MCF 10A (cell line): ENCODE results near the gene LRRC75A. TPM values are rescaled to one million over a fixed set of nuclear protein-coding genes. Genes with fewer than 3 reads are reported as not detected.

ENCODE experiments used
- BruUV-seq: library from RNA; stranded (reverse); fragments of 400-500 nt; replicated peaks from 2 replicates; lab custom pipeline; 2021; lab: Mats Ljungman, UMichigan
- CTCF ChIA-PET: fragments of 300-600 bp; sonication (Branson Sonifier 250); formaldehyde crosslinking; extraction: SDS; loops from one replicate; lab custom pipeline; 2021; ENCODE audit warnings: antibody characterized with exemption, inconsistent platforms; lab: Yijun Ruan, JAX
- POLR2A ChIA-PET: fragments of 300-600, 350-650 bp; sonication (Branson Sonifier 250); formaldehyde crosslinking; extraction: SDS; loops from one replicate; lab custom pipeline; 2020; ENCODE audit warnings: antibody characterized with exemption, inconsistent platforms; lab: Yijun Ruan, JAX
- DNase-seq: peaks from one replicate; pipeline ENCODE4 v3.0.0-alpha.2; 2018; ENCODE audit not compliant: unreplicated experiment
- H3K27ac Mint-ChIP-seq: one replicate; pipeline ENCODE4 v1.8.0; 2022; ENCODE audit warnings: mild to moderate bottlenecking, low read depth, mixed read lengths; ENCODE audit not compliant: unreplicated experiment
- H3K27me3 Mint-ChIP-seq: one replicate; pipeline ENCODE4 v1.8.0; 2022; ENCODE audit warnings: mixed read lengths; ENCODE audit not compliant: insufficient read depth, unreplicated experiment
- H3K36me3 Mint-ChIP-seq: one replicate; pipeline ENCODE4 v1.8.0; 2022; ENCODE audit warnings: mild to moderate bottlenecking, moderate library complexity, mixed read lengths; ENCODE audit not compliant: insufficient read depth, unreplicated experiment
- H3K4me1 Mint-ChIP-seq: one replicate; pipeline ENCODE4 v1.8.0; 2022; ENCODE audit warnings: mixed read lengths; ENCODE audit not compliant: insufficient read depth, unreplicated experiment
- H3K4me3 Mint-ChIP-seq: one replicate; pipeline ENCODE4 v1.8.0; 2022; ENCODE audit warnings: mild to moderate bottlenecking, moderate library complexity, mixed read lengths; ENCODE audit not compliant: unreplicated experiment
- H3K9me3 Mint-ChIP-seq: one replicate; pipeline ENCODE4 v1.8.0; 2022; ENCODE audit warnings: mixed read lengths; ENCODE audit not compliant: unreplicated experiment
- CTCF ChIP-seq: fragments of 200-600 bp; IDR thresholded peaks from one replicate; pipeline ENCODE4 v1.8.0; 2022; ENCODE audit warnings: antibody characterized with exemption, mild to moderate bottlenecking; ENCODE audit not compliant: unreplicated experiment
- intact Hi-C: fragments of 100-400 bp; cut with micrococcal nuclease; formaldehyde crosslinking; loops from 2 replicates; pipeline ENCODE4 v1.14.1; 2022
- total RNA-seq: library from RNA; stranded (reverse); gene quantifications from 2 replicates; pipeline ENCODE4 v1.2.3, GENCODE V29; 2022

Gene LRRC75A
- total RNA-seq, 1 experiment from 2014 or later = 0.30 TPM

- Mint-ChIP-seq H3K27me3 (no peaks in the 10 kb centered on the region), H3K36me3 (peaks cover 79% of the 10 kb centered on the region), H3K9me3 (no peaks in the 10 kb centered on the region), H3K27ac (no peak overlapping the region), H3K4me1 (no peaks in the 10 kb centered on the region), H3K4me3 (no peak overlapping the region)
- intact Hi-C loops = no loop called here
- ChIA-PET CTCF (no interaction called here), POLR2A (interaction anchor here (0.7 to 1.3 kb wide), 3 partner anchors 9 to 71 kb away, joined by 4 read pairs; no protein-coding TSS in a partner anchor)
- DNase-seq = peak; percentile 41
- TF ChIP-seq CTCF = no peak
- BruUV-seq = no TSS peak
Measured at GRCh38 chr17:16449121-16449570, 42.8 kb downstream of the LRRC75A start.

GRCh38 chr17:16448490-16448889 lies 43.5 kb downstream of the LRRC75A start:
- Mint-ChIP-seq H3K9me3 (no peaks in the 10 kb centered on the region), H3K4me1 (no peaks in the 10 kb centered on the region), H3K27ac (no peak overlapping the region), H3K4me3 (no peak overlapping the region), H3K27me3 (no peaks in the 10 kb centered on the region), H3K36me3 (peaks cover 84% of the 10 kb centered on the region)
- intact Hi-C loops = no loop called here
- POLR2A ChIA-PET = interaction anchor here (0.7 to 1.3 kb wide), 3 partner anchors 15 to 70 kb away, joined by 3 to 4 read pairs (median 3); no protein-coding TSS in a partner anchor
- DNase-seq = no peak
- CTCF ChIA-PET = no interaction called here
- no TSS peak for BruUV-seq
- no peak for TF ChIP-seq CTCF

GRCh38 chr17:16447676-16448075 lies 44.3 kb downstream of the LRRC75A start:
- DNase-seq = no peak
- Mint-ChIP-seq H3K27ac (no peak overlapping the region), H3K27me3 (no peaks in the 10 kb centered on the region), H3K4me1 (peaks cover 4% of the 10 kb centered on the region), H3K36me3 (peaks cover 88% of the 10 kb centered on the region), H3K4me3 (no peak overlapping the region), H3K9me3 (no peaks in the 10 kb centered on the region)
- intact Hi-C loops = no loop called here
- ChIA-PET CTCF (interaction anchor here (4.9 kb wide), 1 partner anchor 84 kb away, joined by 22 read pairs; no protein-coding TSS in a partner anchor), POLR2A (interaction anchor here (0.6 to 1.8 kb wide), 6 partner anchors 9 to 258 kb away, joined by 3 to 10 read pairs (median 3); no protein-coding TSS in a partner anchor)
- no TSS peak for BruUV-seq
- TF ChIP-seq CTCF = no peak

- DNase-seq = peak; percentile 29
- H3K9me3 Mint-ChIP-seq = no peaks in the 10 kb centered on the region
- intact Hi-C loops = no loop called here
- H3K27me3 Mint-ChIP-seq = no peaks in the 10 kb centered on the region
- ChIA-PET CTCF (interaction anchor here (1.3 to 4.9 kb wide), 2 partner anchors 61 to 83 kb away, joined by 5 to 22 read pairs; no protein-coding TSS in a partner anchor), POLR2A (interaction anchor here (0.9 to 2.3 kb wide), 5 partner anchors 8 to 206 kb away, joined by 3 to 10 read pairs (median 3); partner anchors contain the start of gene UBB)
- no peak overlapping the region for H3K4me3 Mint-ChIP-seq
- no TSS peak for BruUV-seq
- peaks cover 13% of the 10 kb centered on the region for H3K4me1 Mint-ChIP-seq
- H3K27ac Mint-ChIP-seq = peak overlapping the region; percentile 10
- H3K36me3 Mint-ChIP-seq = peaks cover 95% of the 10 kb centered on the region
- no peak for TF ChIP-seq CTCF
Measured at GRCh38 chr17:16446338-16446983, 45.5 kb downstream of the LRRC75A start.
